ENCODE data around the gene SH3D19.
"Not testable (repeated sequence)": the region's sequence is repeated elsewhere in the genome, so short reads cannot be mapped to it uniquely, and the experiment has no call there.

The SH3D19 gene

DNA sequence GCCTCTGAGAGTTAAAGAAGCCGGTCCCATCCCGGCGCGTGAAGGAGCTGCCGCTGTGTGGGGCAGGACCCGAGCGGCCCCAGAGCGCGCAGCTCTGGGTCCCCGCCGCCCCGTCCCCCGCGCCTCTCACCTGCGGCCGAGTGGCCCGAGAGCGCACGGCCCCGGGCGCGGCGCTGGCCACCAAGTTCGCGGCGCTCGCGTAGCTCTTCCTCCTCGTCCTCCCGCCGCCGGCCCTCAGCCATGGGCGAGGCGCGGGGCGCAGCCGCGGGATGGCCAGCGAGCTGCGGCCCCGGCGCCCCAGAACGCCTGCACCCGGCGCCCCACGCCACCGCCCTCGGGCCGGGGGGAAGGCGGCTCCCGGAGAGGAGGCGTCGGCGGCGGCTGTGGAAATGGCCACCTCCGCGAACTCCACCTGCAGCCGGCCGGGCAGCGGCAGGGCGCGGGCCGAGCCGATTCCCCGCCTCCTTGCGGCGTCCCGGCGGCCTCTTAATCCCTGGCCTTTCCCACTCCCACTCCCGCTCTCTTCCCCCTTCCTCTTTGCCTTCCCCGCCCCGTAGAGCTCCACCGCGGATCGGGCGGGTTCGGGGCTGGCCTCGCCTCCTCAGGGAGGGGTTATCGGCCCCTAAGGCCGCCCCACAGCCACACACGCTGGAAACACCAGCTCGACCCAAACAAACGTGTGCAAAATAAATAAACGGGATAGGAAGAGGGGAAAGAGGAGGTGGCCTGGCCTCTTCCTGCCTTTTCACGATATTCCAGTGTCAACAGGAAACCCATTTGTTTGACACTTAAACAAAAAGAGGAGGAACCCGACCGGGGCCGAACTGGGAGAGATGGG lies at the start of gene SH3D19:
Gene SH3D19, minus strand, starts transcription at position 495 of the 838 bp plus-strand sequence. Its CDS starts 253 bp downstream, at position 242.
- no peak for DNase-seq (ENCODE audit: low read depth)

DNA sequence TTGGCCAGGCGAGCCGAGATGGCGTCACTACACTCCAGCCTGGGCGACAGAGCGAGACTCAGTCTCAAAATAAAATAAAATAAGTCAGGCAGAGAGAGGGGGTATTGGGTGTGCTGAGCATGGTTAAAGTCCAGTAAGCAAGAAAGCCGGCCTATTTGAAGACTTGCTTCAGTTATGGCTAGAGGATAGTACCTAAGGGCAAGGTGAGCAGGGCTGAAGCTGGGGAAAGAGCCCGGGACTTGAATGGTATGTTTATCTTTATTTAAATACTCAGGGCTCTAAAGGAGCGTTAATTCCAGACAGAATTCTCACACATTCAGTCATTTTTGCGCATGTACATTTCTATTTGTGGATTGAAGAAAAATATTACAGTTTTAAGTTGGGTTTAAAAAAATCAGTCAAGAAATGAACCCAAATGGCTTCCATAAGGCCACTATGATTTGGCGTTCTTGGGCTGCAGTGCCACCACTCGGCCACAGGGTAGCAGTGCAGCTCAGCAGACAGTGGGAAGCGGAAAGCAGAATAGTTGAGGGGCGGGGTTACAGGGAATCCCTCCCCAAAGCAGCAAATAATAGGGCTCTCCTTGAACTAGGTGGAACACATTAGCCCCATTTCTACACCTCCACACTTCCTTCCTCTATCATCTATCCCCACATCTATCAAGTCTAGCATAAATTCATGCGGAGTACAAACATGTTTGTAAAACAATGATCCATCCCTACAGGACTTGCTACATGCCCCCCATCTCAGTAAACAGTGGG lies 37.2 kb upstream of the SH3D19 start:
- DNase-seq (ENCODE audit: low read depth) = peak; percentile 72

DNA sequence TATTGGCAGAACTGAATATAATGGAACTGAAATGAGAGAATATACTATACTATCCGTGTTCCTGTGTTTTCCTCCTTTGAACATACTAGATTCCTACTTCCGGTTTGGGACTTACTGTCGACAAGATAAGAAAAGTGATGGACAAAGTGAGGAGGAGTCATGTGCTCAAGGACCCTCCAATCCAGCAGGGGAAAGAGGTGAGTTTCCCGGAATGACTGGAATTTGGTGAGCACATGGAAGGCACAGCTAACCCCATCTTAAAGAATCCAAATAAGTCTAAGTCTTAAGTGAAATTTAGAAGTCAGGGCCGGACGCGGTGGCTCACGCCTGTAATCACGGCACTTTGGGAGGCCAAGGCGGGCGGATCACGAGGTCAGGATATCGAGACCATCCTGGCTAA lies 36.6 kb upstream of the SH3D19 start:
- DNase-seq (ENCODE audit: low read depth) = no peak

DNA sequence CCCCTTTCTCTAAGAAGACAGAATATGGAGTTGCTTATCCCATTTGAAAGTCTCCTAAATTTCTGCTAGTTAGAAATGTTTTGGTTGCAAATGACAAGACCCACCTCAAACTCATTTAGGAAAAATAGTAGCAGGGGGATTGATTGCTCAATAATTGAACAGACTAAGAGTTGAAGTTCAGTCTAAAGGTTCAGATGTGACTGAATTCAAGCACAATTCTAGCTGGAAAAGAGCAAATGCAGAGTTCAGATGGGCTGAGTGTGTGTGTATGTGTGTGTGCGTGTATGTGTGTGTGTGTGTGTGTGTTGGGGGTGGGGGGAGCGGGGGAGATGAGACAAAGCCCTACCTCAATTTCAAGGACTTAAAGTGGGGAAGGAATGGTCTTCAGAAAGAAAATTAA lies 35.7 kb upstream of the SH3D19 start:
- no peak for DNase-seq (ENCODE audit: low read depth)

DNA sequence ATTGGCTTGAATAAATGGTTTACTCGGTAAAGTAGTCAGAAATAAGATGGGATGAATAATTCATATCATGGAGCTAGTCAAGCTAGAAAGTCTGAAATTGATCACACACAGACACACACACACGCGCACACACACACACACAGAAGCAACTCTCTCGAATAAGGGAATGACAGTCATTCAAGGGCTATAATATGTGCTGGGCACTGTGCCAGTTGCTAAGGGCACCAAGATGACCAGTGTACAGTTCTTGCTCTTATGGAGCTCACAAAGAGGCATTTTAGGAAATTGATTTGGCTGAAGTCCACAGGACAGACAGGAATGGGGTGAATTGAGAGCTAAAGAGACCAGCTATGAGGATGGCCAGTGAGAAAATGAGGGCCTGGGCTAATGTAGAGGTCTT lies 34.2 kb upstream of the SH3D19 start:
- DNase-seq (ENCODE audit: low read depth) = no peak

DNA sequence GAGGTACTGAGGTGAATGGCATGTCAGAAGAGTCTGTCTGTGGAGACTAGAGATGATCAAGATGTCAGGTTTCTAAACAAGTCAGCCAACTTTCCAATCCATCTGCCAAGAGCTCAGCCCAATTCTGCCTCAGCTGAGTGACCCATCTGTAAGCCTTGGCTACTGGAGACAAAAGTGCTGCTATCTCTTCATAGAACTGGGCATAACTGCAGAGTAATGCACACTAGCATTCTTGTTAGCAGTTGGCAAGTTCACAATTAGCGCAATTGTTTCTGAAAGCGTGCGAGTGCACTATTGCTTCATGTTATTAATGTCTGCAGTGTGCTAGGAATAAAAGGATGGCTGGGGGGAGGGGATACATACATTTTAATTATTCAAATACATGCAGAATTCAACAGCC lies 32.9 kb upstream of the SH3D19 start:
- DNase-seq (ENCODE audit: low read depth) = no peak

DNA sequence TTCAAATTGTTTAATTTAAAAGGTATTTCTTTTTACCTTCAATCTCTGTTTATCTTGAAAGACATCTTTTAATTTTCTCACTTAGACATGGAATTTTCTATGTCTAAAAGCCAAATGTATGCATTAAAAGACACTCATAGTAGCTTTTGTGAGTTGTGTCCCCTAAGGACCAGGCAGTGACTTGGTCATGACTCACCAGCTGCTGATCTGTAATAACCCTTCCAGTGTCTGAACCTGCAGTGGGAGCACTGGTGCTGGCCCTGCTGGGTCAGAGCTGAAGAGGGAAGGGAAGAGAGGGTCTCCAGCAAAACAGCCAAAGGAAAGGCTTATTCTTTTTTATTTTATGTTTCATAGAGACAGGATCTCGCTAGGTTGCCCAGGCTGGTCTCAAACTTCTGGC lies 31.1 kb upstream of the SH3D19 start:
- DNase-seq (ENCODE audit: low read depth) = no peak

DNA sequence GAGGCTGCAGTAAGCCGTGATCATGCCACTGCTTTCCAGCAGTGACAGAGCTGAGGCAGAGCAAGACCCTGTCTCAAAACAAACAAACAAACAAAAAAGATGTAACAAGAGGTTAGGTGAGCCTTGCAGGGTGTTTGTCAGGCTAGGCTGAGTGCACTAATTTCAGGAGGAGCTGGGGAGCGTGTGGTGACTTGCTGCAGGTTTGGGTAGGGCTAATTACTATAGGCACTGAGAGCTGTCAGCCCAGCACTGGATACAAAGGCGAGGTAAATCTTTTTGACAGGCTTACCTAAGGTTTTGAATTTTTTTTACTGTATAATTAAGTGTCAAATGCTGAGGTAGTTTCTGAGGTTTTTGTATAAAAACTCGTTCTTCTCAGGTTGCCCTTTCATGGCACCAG lies 29.8 kb upstream of the SH3D19 start:
- no peak for DNase-seq (ENCODE audit: low read depth)

DNA sequence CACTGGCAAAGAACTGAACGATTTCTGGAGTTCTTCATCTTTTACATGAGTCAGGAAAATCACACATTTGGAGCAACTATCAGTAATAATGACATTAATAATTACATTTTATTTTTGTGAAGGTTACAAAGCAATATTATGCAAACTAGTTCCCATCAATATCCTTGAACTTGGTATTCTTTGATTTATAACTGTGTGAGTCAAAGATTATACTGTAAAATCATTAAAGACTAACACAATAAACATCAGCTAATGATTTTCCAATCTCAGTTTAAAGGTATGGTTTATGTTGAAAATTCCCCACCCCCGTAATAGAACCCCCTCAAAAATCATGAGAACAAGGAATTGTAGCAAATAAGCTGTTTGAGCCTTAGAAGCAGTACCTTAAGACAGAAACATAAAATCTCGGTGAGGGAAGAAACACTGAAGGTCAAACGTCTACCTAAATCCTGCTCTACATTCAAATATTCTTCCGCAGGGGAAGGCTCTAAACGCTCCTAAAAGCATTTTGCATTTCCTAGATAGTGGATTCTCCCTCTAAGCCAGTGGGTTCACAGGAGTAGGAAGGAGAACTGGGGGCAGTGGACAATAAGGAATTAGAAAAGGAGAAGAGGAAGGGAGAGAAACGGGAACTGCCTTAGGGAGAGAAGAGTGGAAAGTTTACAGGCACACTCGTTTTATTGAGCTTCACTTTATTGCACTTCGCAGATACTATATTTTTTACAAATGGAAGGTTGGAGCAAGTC lies 22.3 kb upstream of the SH3D19 start:
- DNase-seq (ENCODE audit: low read depth) = no peak

GRCh38 chr4:151344948-151345347 lies 19.5 kb upstream of the SH3D19 start:
- no peak for DNase-seq (ENCODE audit: low read depth)

- no peak for DNase-seq (ENCODE audit: low read depth)
Observed at GRCh38 chr4:151340751-151341385, 15.5 kb upstream of the SH3D19 start.

- no peak for DNase-seq (ENCODE audit: low read depth)
Observed at GRCh38 chr4:151339467-151339866, 14.1 kb upstream of the SH3D19 start.

- DNase-seq (ENCODE audit: low read depth) = no peak
Observed at GRCh38 chr4:151331276-151332042, 6.1 kb upstream of the SH3D19 start.

GRCh38 chr4:151329217-151330007 lies 4.0 kb upstream of the SH3D19 start:
- no peak for DNase-seq (ENCODE audit: low read depth)

DNA sequence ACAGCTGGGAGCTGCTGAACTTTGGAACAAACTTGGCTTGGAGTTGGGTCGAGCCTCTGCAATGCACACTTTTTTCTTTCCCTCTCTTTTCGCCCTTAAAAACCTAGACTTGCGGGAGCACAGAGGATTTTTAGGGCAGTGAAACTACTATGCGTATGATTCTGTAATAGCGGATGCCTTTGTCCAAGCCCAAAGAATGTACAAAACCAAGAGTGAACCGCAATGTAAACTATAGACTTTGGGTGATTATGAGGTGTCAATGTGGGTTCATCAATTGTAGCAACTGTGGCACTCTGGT lies 493 bp upstream of the SH3D19 start:
- DNase-seq (ENCODE audit: low read depth) = no peak

DNA sequence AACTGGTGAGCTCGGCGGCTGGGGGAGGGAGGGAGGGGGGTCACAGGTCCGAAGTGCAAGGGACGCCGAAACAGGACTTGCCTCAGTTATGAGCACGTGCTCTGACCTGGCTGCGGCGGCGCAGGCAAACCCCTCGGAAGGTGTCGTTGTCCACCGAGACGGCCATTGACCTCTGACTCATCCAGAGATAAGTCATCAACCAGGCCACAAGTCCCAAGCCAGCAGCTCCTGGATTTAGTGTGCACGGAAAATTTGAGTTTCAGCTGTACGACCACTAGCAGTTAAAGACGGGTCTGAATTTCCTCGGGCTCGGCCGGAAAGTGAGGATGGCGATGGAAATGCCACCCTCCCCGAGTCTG lies 674 bp downstream of the SH3D19 start:
- DNase-seq (ENCODE audit: low read depth) = no peak

GRCh38 chr4:151324124-151324751 lies 1.2 kb downstream of the SH3D19 start:
- no peak for DNase-seq (ENCODE audit: low read depth)

- no peak for DNase-seq (ENCODE audit: low read depth)
Observed at GRCh38 chr4:151323667-151324066, 1.7 kb downstream of the SH3D19 start.

GRCh38 chr4:151322570-151322969 lies 2.8 kb downstream of the SH3D19 start:
- DNase-seq (ENCODE audit: low read depth) = no peak

DNA sequence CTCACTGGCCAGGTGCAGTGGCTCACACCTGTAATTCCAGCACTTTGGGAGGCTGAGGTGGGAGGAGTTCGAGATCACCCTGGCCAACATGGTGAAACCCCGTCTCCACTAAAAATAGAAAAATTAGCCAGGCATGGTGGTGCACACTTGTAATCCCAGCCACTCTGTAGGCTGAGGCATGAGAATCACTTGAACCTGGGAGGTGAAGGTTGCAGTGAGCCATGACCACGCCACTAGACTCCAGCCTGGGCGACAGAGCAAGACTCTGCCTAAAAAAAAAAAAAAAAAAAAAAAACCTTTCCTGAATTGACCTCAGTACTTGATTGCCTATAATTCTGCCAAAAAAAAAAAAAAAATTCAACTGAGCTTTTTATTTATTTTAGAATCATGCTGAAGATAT lies 3.2 kb downstream of the SH3D19 start:
- not testable (repeated sequence) for DNase-seq (ENCODE audit: low read depth)

Data from activated T-cell treated with anti-CD3 and anti-CD28 coated beads for 48 hours (primary cell).